Measurements from ENCODE around the gene MRTO4.
"Not testable (repeated sequence)": the region's sequence is repeated elsewhere in the genome, so short reads cannot be mapped to it uniquely, and the experiment has no call there.

Gene MRTO4

DNA sequence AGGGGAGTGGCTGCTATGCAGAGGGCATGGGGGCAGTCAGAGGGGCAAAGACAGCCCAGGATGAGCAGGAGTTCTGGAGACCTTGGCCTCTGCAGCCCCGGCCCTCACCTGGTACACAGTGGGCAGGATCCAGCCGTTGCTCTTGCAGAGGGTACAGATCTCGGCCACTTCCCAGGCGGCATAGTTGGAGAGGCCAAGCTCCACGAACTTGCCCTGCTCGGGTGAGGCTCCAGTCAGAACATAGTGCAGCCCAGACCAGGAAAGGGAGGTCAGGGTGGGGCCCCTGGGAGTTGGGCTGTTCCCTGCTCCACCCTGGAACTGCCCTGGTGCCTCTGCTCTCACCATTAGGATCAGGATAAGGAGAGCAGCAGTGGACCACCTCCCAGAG lies 18.7 kb downstream of the MRTO4 start:
- DNase-seq (ENCODE audit: low read depth) = not testable (repeated sequence)

DNA sequence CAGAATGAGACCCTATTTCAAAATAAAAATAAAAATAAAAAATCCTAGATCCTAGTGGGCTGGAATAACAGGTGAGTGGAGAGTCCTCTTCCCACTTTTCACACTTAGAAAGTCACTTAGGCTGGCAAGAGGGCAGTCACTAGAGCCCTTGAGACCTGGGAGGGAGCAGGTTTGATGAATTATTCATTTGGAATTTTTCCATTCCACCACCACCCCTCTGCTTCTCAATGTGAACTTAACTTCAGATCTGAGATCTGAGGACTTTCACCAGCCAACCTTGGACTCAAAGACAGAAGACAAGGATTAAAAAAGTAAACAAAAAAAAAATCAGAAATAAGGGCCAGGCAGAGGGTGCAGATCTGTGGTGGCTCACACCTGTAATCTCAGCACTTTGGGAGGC lies 20.5 kb downstream of the MRTO4 start:
- DNase-seq (ENCODE audit: low read depth) = no peak

DNA sequence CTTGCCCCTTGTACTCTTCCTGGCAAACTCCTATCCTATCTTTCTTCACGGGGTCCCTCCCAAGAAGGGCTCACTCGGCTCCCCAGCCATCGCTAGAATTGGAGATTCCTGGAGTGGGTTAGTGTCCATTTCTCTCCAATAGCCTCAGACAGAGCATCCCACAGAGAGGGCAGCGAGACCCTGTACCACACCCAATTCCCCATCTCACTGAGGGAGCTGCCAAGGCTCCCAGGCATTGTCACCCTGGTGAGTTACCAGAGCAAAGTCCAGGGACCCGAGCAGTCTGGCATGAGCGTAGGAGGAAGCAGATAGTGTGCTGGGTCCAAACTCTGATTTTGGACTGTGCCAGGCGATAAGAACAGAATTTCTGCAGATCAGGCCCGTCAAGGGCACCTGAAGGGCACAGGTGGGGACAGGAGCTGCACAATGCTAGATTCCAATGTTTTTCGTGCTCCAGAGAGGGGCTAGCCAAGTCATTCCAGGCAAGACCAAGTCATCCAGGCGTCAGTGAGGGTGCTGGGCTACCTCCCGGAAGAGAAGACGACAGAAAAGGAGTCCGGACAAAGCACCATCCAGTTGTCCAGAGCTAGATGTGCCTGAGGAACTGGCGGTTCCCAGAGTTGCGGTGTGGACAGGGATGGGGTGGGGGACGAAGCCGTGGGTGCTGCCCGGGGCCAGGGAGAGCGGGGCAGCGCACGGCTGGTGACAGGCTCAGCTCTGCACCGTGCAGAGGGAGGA lies 21.7 kb downstream of the MRTO4 start:
- DNase-seq (ENCODE audit: low read depth) = no peak

DNA sequence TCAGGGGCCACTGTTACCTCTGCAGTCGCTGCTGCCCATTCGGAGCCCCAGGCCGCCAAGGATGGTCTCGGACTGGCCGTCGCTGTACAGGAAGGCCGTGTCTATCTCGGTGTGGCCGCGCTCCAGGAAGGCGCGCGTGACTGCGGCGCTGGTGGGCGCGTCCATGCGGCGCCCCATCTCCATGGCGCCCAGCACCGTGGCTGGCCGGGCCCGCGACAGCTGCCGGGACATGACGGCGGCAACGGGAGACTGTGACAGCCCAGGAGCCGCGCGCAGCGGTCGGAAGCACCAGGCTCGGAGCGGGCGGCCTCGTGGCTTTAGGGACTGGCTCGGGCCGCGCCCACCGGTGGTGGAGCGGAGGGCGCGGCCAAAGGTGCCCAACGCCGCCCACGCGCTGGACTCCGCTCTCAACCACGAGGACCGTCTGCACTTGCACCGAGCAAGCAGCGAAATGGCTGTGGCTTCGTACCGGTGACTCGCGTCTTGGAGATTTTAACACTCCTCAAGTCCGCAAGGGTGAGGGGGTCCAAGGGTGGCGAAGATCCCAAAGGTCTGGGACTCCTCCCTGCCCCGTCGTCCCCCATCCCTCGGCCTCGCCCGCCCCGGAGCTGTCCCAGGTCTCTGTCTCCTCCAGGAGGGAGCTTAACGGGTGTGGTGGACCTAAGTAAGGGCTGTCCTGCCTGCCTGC lies 22.4 kb downstream of the MRTO4 start:
- not testable (repeated sequence) for DNase-seq (ENCODE audit: low read depth)

DNA sequence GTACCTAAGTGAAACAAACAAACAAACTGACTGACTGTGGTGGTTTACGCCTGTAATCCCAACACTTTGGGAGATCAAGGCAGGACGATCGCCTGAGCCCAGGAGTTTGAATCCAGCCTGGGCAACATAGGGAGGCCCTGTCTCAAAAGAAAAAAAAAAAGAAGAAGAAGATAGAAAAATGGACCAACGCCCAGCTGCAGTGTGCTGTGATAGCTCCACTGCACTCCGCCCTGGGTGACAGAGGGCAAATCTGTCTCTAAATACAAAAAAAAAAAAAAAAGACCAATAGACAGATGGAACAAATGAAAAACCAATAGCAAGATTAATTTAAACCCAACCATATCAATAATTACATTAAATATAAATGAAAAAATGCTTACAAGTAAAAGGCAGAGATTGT lies 23.0 kb downstream of the MRTO4 start:
- DNase-seq (ENCODE audit: low read depth) = no peak

DNA sequence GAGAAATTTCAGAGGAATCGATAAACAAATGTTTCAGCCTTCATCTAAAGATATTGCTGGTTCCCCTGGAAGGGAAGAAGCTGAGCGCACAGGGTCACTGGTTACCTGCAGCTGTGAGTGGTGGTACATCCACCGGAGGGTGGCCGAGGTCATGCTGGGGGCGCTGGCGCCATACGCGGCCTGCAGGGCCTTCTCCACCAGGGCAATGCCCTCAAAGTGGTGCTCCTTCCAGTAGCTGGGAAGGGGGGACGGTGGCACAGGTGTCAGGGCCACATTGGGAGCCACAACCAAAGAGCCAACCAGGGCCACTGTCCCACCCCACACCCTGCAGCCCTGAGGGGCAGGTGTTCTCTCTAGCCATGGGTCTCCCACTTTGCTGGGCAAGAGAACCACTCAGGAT lies 32.3 kb downstream of the MRTO4 start:
- no peak for DNase-seq (ENCODE audit: low read depth)

DNA sequence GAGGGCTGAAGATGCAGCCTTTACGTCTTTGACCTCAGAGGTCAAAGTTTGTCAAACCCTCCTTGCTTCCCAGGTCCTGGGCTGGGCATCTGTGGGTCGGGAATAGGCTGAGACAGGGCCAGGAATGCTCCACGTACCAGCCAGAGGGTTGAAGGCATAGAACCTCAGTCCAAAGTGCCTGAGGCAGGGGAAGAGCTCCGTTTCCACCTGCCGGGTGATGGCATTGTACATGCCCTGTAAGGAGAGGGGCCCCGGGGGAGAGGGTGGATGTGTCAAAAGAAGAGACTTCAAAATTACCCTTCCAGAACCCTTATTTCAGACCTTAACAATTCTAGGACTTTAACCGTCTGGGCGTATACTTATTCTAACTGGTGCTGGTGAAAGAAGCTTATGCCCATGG lies 33.3 kb downstream of the MRTO4 start:
- DNase-seq (ENCODE audit: low read depth) = no peak

DNA sequence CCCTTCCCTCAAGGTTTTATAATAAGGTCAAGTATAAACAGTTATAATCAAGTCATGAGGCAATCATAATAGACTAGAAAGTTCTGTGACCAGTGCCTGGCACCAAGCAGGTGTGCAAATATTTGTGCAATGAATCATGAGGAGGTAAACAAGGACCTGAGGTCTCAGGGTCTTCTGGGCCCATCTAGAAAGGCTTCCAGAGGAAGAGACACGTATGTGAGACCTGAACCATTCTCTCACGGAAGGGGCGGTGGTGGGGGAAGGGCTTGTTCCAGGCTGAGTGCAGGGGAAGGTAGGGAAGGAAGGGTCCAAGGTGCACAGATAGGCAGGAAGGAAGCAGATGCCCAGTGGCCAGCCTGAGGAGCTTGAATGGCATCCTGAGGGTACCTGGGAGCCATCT lies 33.8 kb downstream of the MRTO4 start:
- DNase-seq (ENCODE audit: low read depth) = not testable (repeated sequence)

DNA sequence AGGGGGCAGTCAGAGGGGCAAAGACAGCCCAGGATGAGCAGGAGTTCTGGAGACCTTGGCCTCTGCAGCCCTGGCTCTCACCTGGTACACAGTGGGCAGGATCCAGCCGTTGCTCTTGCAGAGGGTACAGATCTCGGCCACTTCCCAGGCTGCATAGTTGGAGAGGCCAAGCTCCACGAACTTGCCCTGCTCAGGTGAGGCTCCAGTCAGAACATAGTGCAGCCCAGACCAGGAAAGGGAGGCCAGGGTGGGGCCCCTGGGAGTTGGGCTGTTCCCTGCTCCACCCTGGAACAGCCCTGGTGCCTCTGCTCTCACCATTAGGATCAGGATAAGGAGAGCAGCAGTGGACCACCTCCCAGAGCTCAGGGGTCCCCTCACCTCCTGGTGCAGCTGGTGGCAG lies 34.2 kb downstream of the MRTO4 start:
- not testable (repeated sequence) for DNase-seq (ENCODE audit: low read depth)

DNA sequence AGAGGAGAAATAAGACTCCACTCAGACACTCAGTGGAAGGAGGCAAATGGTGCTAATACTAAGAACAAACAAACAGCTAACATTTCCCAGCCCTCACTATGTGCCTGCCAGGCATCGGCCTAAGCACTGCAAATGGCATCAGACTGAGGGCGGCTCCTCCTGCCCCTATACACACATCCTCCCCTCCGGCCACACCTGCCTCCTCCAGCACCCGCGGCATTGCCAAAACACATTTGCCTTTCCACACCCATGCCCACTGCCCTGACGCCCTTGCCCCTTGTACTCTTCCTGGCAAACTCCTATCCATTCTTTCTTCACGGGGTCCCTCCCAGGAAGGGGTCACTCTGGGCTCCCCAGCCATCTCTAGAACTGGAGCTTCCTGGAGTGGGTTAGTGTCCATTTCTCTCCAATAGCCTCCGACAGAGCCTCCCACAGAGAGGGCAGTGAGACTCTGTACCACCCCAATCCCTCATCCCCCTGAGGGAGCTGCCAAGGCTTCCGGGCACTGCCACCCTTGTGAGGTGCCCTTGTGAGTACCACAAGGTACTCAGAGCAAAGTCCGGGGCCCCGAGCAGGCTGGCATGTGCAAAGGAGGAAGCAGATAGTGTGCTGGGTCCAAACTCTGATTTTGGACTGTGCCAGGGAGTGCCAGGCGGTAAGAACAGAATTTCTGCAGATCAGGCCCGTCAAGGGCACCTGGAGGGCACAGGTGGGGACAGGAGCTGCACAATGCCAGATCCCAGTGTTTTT lies 36.0 kb downstream of the MRTO4 start:
- DNase-seq (ENCODE audit: low read depth) = no peak

DNA sequence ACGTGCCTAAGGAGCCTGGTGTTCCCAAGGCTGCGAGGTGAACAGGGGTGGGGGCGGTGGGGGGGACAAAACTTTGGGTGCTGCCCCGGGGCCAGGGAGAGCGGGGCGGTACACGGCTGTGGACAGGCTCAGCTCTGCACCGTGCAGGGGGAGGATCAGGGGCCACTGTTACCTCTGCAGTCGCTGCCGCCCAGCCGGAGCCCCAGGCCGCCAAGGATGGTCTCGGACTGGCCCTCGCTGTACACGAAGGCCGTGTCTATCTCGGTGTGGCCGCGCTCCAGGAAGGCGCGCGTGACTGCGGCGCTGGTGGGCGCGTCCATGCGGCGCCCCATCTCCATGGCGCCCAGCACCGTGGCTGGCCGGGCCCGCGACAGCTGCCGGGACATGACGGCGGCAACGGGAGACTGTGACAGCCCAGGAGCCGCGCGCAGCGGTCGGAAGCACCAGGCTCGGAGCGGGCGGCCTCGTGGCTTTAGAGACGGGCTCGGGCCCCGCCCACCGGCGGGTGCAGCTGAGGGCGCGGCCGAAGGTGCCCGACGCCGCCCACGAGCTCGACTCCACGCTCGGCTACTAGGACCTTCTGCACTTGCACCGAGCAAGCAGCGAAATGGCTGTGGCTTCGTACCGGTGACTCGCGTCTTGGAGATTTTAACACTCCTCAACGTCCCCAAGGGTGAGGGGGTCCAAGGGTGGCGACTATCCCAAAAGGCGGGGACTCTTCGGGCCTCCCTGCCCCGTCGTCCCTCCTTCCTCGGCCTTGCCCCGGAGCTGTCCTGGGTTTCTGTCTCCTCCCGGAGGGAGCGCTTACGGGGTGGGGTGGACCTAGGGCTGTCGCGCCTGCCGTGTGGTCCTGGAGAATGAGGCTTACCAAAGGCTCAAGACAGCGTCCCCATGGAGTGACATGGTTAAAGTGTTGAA lies 37.0 kb downstream of the MRTO4 start, which contains the start of gene AKR7A3:
Gene AKR7A3 (minus strand): TSS at position 447 of the 918 bp plus-strand sequence. CDS start 61 bp downstream, at position 386.
- peak; percentile 49 for DNase-seq (ENCODE audit: low read depth)

DNA sequence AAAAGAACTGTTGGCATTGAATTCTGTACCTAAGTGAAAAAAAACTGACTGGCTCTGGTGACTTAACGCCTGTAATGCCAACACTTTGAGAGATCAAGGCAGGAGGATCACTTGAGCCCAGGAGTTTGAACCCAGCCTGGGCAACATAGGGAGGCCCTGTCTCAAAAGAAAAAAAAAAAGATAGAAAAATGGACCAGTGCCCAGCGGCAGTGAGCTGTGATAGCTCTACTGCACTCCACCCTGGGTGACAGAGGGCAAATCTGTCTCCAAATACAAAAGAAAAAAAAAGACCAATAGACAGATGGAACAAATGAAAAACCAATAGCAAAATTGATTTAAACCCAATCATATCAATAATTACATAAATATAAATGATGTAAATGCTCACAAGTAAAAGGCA lies 37.6 kb downstream of the MRTO4 start:
- DNase-seq (ENCODE audit: low read depth) = no peak

DNA sequence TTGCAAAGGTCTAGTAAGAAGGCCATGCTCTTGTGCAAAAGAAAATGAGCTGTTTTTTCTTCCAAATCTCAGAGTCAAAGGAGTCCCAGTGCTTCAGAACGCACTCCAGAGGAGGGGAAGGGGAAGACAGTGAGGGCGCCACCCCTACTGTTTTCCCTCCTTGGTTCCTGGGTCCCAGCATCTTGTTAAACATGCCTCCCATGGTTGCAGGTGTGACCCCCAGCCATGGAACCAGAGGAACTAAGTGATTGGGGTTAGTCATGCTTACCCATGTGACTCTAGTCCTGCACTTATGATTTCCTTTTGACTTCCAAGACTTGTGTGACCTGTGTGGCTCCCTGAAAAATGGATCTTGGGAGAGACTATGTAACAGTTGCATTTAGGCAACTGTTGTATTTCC lies 43.0 kb downstream of the MRTO4 start:
- no peak for DNase-seq (ENCODE audit: low read depth)

DNA sequence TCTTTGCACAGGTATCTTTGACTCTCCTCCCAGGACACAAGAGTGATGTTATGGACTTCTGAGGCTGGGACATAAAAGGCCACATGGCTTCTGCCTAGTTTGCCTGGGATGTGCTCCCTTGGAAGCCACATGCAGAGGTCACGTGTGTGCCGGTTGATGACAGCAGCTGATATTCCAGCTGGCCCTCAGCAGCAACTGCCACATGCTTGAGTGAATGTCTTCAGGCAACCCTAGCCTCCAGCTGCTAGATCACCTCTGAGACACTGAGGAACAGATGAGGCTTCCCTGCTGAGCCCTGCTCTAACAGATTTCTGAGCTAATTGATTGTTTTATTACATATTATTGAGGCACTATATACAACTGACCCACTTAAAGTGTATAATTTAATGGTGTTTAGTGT lies 48.6 kb downstream of the MRTO4 start:
- no peak for DNase-seq (ENCODE audit: low read depth)

DNA sequence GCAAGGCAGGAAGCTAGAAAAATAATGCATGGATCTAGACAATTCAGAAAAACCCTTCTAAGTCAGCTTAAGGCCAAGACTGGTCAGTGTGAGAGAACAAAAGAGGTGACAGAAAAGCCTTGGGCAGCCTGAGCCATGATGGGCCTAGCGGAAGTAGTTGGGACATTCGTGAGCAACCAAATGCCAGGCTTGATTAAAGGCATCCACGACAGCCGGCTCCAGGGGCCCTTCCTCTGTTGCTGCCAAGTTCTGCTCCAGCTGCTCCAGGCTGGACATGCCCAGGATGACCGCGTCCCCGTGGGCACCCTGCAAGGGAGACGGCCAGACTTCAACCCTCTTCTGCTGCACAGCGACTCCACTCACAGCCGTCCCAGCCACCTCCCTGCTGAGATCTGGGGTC lies 52.5 kb downstream of the MRTO4 start:
- not testable (repeated sequence) for DNase-seq (ENCODE audit: low read depth)

DNA sequence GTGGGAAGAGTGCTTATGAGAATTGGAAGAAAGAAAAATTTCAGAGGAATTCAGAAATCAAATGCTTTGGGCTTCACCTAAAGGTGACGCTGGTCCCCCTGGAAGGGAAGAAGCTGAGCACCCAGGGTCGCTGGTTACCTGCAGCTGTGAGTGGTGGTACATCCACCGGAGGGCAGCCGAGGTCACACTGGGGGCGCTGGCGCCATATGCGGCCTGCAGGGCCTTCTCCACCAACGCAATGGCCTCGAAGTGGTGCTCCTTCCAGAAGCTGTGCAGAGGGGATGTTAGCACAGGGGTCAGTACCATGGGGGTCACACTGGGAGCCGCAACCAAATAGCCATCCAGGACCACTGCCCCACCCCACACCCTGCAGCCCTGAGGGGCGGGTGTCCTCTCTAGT lies 54.3 kb downstream of the MRTO4 start:
- no peak for DNase-seq (ENCODE audit: low read depth)

DNA sequence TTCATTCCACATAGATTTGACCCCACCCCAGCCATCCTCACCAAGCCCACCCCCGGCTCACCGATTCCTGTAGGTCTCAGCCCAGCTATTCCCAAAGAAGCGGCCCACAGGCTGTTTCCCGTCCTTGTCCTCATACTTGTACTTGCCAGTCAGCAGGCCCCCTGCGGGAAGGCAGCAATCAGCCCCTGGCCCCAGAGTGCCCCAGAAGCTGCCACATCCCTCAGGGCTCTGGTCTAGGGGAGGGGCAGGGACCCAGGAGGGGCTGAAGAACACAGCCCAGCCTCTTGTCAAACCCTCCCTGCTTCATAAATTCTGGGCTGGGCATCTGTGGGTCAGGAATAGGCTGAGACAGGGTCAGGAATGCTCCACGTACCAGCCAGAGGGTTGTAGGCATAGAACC lies 55.3 kb downstream of the MRTO4 start:
- no peak for DNase-seq (ENCODE audit: low read depth)

DNA sequence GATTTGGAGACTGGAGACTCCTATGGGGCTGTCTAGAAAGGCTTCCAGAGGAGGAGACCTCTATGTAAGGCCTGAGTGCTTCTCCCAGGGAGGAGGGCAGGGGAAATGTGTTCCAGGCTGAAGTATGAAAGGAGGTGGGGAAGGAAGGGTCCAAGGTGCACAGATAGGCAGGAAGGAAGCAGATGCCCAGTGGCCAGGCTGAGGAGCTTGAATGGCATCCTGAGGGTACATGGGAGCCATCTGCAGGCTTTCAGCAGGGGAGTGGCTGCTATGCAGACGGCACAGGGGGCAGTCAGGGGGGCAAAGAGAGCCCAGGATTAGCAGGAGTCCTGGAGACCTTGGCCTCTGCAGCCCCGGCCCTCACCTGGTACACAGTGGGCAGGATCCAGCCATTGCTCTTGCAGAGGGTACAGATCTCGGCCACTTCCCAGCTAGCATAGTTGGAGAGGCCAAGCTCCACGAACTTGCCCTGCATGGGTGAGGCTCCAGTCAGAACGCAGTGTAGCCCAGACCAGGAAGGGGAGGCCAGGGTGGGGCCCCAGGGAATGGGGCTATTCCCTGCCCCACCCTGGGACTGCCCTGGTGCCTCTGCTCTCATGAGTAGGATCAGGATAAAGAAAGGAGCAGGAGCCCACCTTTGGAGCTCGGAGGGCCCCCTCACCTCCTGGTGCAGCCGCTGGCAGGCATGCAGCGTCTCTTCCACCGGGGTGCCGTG lies 56.3 kb downstream of the MRTO4 start:
- DNase-seq (ENCODE audit: low read depth) = no peak

DNA sequence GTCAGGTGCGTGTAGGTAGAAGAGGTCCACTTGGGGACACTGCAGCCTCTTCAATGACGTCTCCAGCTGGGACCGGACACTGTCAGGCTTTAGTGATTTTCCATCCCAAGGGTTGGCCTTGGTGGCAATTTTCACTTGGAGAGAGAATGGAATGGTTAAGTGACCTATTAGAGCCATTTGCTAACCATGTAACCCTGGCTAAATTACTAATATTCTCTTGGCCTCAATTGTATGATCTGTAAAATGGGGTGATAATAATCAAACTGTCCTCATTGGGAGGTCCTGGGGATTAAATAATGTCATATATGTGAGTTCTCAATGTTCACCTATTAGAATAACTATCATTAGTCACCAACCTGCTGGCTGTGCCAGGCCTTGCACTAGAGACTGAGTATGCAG lies 56.9 kb downstream of the MRTO4 start:
- no peak for DNase-seq (ENCODE audit: low read depth)

DNA sequence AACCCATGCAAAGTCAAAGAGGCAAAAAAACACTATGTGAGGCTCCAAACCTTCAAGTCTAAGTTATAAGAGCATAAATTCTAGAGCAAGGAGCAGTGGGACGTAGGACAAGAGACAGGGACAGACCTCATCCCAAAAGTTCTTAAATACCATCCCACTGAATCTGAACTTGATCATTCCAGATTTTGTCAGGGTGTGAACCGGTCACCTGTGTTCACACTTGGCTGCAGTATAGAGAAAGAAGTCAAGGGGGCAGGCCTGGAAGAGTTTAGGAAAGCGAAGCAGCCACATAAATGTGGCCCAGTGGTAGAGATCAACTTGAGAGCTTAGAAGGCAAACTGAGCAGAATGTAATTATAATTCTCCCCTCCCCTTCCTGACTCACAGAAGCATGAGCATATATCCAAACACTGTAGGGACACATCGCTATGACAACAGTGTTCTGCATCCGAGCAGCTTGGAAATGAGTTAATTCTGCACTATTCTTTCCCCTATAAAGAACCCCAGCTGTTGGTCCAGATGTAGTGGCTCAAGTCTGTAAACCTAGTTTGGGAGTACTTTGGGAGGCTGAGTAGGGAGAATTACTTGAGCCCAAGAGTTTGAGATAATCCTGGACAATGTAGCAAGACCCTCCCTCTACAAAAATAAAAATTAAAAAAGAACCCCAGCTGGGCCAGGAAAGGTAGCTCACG lies 57.7 kb downstream of the MRTO4 start:
- no peak for DNase-seq (ENCODE audit: low read depth)

Data from activated T-cell treated with anti-CD3 and anti-CD28 coated beads for 24 hours (primary cell).